Prostate gland (tissue), 2 donors: ENCODE measurements around the gene AREG.

Experiments used
- POLR2A ChIP-seq: fragments of 450-650 bp; IDR thresholded peaks from one replicate; pipeline ENCODE4 v1.6.1; 2016; ENCODE audit warnings: antibody characterized with exemption, mild to moderate bottlenecking
- POLR2AphosphoS5 ChIP-seq: sonication (generic); formaldehyde crosslinking; IDR thresholded peaks from one replicate; pipeline ENCODE4 v1.6.1; 2017; ENCODE audit warnings: antibody characterized with exemption
- TF ChIP-seq, protein P1 (sequence below), 4 experiments: fragments of 200-600 bp in 2 of 4; fragments of 450-650 bp in 2 of 4; sonication (generic) in 2 of 4; IDR thresholded peaks; 1 replicate in 3 of 4; 2 replicates in 1 of 4; pipeline ENCODE4 v1.5.1; 2016 to 2019; ENCODE audit warnings: antibody characterized with exemption in 4 of 4, mild to moderate bottlenecking in 2 of 4, moderate library complexity in 2 of 4

GRCh38 chr4:74395633-74396032 lies 49.3 kb upstream of the AREG start:
- TF ChIP-seq, protein P1, sequence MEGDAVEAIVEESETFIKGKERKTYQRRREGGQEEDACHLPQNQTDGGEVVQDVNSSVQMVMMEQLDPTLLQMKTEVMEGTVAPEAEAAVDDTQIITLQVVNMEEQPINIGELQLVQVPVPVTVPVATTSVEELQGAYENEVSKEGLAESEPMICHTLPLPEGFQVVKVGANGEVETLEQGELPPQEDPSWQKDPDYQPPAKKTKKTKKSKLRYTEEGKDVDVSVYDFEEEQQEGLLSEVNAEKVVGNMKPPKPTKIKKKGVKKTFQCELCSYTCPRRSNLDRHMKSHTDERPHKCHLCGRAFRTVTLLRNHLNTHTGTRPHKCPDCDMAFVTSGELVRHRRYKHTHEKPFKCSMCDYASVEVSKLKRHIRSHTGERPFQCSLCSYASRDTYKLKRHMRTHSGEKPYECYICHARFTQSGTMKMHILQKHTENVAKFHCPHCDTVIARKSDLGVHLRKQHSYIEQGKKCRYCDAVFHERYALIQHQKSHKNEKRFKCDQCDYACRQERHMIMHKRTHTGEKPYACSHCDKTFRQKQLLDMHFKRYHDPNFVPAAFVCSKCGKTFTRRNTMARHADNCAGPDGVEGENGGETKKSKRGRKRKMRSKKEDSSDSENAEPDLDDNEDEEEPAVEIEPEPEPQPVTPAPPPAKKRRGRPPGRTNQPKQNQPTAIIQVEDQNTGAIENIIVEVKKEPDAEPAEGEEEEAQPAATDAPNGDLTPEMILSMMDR (IDR thresholded peaks at IDR 0.05), result no peak
- TF ChIP-seq POLR2A (no peak), POLR2AphosphoS5 (no peak)
